Transverse colon (tissue), 4 donors: ENCODE results near the gene EDDM13.

Experiments used
- CTCF ChIP-seq, 5 experiments: fragments of 200-600 bp in 3 of 5; fragments of 450-650 bp in 2 of 5; sonication (generic) in 3 of 5; IDR thresholded peaks; 1 replicate in 2 of 5; 2 replicates in 3 of 5; pipeline ENCODE4 v1.5.1; 2016 to 2017; ENCODE audit warnings: antibody characterized with exemption in 5 of 5, inconsistent platforms in 3 of 5, mild to moderate bottlenecking in 2 of 5, moderate library complexity in 1 of 5
- EP300 ChIP-seq: sonication (generic); formaldehyde crosslinking; IDR thresholded peaks from one replicate; pipeline ENCODE4 v1.6.1; 2017; ENCODE audit warnings: antibody characterized with exemption, low read depth
- POLR2A ChIP-seq: fragments of 450-650 bp; IDR thresholded peaks from one replicate; pipeline ENCODE4 v1.6.1; 2016; ENCODE audit warnings: antibody characterized with exemption, mild to moderate bottlenecking, moderate library complexity
- POLR2AphosphoS5 ChIP-seq, 3 donors: sonication (generic); formaldehyde crosslinking; IDR thresholded peaks; one replicate each; pipeline ENCODE4 v1.6.1; 2016; ENCODE audit warnings: antibody characterized with exemption in 3 of 3

GRCh38 chr19:56333506-56333905 lies 61.0 kb downstream of the EDDM13 start:
- peak; percentile 49 to 73 (median 65) for TF ChIP-seq CTCF (IDR thresholded peaks at IDR 0.05)
- no peak for TF ChIP-seq POLR2AphosphoS5 (IDR thresholded peaks at IDR 0.05)
- no peak for TF ChIP-seq POLR2A
- TF ChIP-seq EP300: no peak
